NCI-H82 (cell line): ENCODE data around the gene SHH.

Source experiments
- DNase-seq: peaks from one replicate; lab custom pipeline; 2025; lab: John Stamatoyannopoulos, UW

The SHH gene

DNA sequence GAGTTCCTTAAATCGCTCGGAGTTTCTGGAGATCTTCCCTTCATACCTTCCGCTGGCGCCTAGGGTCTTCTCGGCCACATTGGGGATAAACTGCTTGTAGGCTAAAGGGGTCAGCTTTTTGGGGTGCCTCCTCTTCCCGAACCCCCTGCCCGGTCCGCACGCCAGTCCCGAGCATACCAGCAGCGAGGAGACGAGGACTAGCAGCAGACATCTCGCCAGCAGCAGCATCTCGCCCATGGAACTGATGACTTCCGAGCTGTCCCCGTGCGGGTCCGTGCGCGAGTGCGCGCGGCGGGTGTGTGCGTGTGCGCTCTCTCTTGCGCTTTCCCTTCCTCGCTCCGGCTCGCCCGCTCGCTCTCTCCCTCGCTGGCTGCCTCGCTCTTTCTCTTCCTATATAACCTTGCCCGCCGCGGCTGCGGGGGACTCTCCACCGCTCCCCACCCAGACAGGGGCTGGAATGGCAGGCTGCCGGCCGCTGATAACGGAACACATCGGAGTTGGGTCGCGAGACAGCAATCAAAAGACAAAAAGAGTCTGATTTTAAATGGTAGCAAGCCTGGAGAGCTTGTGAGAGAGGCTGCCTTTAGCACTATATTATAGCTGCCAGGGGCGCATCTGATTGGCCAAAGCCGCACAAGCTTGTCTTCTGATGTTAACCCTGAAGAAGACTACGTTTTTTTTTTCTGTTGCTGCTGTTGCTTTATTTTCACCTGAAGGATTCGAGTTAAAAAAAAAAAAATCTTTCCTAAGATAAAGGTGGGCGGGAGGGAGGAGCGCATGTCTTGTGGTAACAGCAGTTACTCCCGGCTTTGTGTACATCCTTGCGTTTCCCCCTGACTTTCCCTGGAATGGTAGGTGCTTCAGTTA, at the start of gene SHH:
Gene SHH, minus strand, starts transcription at position 569 of the 867 bp plus-strand sequence. Its CDS starts 341 bp downstream, at position 228.
- no peak for DNase-seq

DNA sequence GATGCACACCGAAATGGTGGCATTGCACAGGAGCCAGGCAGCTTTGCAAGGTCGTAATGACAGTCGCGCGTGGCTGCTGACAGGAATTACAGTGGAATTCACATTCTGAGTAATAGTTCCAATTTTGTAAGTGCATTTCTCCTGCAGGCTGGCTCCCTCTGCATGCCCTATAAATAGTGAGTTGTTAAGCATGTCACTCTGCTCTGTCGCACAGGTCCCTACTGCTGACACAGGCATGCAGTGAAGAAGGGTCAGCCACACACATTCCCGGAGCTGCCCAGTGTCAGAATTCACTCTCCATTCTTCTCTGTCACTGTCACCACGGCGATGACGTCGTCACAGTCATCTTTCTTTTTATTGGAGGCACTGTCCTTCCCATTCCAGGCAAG, 49.2 kb upstream of the SHH start:
- no peak for DNase-seq

DNA sequence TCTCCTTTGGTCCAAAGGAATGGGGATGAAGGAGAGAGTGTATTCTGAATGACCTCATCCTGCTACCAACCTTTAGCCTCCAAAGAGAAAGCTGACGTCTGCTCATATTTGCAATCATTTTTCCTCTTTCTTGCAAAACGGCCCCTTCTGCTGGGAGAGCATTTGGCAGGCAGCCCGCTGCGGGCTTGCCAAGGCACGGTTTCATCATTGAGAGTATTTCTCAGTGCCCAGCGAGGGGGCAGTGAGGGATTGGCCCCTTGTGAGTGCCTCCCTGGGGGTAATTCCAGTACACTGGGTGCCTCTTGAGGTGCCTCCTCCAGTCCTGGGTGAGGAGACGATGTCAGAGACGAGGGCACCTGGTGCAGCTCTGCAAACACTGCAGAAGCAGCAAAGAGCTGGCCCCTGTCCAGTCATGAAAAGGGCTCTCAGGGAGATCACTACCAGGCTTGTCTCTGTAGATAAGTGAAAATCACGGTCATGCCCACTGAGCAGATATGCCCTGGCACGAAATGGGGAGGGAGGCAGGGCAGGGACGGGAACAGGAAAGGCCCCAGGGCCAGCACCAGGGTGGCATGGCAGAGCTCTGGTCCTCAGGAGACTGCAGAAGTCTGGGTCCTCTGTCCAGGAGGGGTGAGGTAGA, 48.7 kb upstream of the SHH start:
- DNase-seq = no peak

DNA sequence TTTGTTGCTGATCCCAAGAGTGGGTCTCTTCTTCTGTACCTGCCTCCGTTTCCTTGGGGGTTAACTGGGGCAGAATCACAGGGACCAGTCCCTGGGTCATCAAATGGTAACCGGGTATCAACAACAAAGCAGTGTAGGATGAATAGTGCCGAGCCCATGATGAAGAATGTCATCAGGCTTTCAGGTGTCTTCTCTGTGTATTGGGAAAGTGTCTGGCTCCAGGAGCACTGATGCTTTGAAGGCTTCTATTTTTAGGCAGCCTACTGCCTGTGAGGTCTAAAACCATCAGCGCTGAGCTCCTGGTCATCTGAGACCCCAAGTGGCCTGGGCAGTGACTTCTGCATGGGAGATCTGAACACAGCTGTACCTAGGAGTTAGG, 48.2 kb upstream of the SHH start:
- DNase-seq = no peak

DNA sequence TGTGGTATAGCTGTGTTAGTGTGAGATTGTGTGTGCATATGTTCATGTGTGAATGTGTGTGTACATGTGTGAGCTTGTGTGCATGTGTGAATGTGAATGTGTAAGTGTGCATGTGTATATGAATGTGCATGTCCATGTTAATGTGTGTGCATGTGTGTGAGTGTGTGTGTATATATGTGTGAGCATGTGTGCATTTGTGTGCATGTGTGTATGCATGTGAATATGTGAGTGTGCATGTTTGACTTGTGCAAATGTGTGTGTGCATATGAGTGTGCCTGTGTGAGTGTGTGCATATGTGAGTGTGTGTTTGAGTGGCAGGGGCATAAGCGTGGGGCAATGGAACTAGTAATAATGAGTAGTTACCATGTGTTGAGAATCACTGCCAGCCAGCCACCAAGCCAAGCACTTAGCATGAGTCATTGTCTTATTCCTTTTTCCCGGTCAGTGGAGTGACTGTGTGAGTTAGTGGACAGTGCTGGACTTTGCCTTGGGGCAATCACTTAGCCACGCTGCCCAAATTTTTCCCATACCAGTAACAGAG, 46.3 kb upstream of the SHH start:
- DNase-seq = no peak

DNA sequence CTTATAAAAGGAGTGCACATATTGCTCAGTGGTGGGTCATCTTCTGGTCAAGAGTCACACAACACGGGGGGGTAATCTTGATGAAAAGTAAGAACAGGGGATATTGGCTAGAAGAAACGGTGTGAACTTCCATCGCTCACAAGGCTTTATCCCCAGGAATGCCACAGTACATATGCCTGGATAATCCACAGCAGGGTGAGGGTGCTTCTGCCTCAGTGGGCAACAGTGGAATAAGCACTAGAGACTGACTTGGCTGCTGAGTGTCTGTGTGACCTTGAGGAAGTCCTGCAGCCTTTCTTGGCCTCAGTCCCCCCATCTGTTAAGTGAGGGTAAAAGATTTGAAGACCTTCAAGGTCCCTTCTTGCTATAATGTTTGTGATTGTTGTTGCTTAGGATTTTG, 44.9 kb upstream of the SHH start:
- DNase-seq = no peak

DNA sequence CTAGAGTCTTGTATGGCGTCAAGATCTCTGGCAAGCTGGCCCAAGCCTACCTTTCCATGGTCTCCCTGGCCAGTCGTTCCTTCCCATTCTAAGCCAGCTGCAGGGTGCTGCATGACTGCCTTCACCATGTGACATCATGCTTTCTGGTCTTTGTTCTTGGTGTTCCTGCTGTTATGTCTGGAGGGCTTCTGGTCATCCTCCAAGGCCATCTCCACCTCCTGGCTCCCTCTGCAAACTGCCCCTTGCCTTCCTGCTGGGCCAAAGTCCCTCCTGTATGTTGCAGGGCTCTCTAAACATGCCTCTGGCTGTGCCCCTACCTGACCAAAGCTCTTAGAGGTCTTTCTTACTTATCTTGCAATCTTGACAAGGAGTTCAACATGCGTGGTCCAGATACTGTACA, 44.4 kb upstream of the SHH start:
- DNase-seq = no peak

DNA sequence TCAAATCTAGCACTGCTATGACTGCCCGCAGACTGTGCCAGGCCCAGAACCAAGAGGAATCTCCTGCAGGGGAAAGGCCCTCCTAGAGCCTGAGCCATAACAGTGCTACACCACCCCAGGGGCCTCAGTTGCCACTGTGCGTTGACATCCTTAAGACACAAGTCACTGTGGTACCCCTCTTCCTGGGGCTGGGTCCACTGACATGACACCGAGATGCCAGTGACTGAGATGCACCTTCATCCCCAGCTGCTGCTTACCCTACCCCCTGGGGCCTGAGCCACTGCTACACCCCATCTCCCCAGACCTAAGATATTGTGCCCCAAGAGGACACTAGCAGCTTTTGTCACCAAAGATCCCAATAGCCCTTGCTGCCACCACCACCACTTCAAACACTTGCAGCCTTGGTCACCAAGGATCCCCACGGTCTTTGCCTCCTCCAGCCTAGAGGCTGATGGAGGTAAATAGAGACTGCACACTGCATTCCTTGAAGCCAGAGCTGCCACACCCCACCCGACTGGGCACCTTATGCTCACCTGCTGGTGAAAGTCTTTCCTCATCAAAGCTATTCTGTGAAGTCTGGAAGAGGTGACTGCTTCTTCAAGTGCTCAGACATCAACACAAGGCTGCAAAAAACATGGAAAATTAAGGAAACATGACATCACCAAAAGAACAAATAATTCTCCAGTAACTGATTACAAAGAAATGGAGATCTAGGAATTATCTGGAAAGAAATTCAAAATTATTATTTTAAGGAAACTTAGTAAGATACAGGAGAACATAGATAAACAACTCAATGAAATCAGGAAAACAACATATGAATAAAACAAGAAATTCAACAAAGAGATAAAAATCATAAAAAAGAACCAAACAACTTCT, 40.4 kb upstream of the SHH start:
- no peak for DNase-seq

DNA sequence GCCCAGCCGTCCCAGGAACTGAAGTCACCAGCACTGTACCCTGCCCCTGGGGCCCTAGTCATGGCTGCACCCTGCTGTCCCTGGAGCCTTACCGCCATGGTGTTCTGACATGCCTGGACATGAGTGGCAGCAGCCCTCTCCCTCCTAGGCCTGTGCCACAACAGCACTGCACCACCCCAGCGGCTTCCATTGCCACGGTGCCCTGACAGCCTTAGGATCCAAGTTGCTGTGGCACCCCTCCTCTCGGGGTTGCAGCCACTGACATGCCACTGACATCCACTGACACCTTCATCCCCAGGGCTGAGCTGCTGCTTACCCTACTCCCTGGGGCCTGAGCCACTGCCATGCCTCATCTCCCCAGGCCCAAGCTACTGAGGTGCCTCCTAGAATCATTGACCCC, 39.6 kb upstream of the SHH start:
- no peak for DNase-seq

DNA sequence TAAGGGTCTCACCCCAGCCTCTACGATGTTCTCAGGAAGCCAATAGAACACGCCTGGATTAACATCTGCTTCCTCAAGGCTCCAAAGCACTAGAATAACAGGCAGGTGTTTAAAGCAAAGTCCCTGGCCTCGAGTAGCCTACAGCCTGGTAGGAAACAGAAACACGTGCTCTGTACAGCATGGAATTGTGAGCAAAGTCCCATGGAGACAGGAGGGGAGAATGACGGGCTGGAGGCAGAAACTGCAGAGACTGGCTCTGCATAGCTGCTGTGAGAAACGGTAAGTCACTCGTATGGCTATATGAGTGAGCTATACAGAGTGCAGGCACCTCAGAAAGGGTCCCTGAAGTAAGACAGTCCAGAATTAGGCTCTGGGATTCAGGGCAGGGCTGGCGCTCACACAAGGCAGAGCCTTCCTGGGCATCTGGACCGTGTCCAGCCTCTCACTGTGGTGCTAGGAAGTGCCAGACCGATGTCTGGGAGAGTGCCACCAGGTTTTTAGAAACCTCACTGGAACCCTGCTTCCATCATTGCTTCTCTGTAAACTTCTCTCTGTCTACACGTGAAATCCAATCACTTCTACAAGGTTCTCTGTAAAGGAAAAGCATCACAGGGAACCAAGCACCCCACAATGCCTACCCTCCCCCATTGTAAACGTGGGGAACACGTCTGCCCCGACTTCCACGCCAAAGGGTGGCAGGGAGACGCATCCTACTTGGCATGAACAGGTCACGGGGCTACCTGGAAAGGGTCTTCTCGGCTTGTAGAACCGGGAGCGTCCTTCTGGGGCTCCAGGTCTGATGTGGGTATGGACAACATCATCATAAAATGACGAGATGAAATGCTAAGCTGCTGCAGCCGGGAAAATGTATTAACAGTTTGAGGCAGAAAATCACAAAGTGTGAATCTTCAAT, 38.8 kb upstream of the SHH start:
- DNase-seq = no peak

DNA sequence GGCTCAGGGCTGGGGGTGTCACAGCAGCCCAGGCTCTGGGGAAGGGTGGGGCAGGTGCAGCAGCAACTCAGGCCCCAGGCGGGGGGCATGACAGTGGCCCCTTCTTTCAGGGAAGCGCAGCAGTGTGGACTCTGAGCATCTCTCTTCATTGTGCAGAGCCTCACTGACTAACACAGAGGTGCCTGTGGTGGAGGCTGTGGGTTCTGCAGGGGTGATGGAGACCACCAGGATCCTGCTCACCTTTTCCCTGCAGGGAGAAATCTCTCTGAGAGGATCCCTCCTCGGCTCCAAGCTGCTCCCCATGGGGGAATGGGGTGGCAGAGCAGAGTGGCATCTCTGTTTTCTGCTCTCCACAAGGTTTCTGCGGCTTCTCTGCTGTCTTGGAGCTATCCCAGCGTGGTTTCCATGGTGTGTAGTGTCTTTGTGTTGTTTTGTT, 37.8 kb upstream of the SHH start:
- DNase-seq = no peak

DNA sequence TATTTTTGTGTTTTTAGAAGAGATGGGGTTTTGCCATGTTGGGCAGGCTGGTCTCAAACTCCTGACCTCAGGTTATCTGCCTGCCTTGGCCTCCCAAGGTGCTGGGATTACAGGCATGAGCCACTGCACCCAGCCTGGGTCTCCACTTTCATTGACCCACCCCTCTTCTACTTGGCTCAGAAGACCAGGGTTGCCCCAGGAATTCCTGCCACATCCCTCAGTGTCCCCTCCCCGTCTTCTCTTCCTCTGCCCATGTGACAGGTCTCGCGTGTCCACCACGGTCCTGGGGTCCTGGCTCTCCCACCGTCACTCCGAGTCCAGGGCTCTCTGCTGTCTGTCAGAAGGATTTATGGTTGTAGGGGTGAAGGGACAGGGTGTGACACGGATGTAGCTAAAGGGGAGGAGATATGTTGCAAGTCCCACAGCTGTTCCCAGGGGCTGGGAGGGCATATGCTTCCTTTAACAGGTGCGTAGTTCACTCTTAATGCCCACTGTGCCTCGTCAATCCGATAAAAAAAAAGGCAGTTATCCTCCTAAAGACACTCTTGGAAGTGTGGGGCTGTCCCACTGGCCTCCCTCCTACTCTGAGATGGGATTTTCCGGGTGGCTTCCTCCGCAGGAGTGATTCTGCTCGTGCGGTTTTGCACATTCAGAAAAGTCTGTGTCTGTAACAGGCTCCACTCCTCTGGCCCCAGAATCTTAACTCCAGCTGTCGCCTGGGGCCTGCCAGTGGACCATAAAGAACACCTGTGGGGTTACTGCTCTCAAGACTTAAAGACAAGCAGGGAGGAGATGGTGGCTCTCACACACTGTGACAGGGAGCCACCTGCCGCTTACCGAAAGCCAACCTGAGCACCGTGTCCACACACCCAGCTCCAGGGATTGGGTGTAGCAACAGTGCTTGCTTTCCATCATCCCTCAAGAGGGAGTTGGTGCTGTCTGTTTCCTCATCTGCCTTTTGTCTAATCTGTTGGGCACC, 36.7 kb upstream of the SHH start:
- no peak for DNase-seq

DNA sequence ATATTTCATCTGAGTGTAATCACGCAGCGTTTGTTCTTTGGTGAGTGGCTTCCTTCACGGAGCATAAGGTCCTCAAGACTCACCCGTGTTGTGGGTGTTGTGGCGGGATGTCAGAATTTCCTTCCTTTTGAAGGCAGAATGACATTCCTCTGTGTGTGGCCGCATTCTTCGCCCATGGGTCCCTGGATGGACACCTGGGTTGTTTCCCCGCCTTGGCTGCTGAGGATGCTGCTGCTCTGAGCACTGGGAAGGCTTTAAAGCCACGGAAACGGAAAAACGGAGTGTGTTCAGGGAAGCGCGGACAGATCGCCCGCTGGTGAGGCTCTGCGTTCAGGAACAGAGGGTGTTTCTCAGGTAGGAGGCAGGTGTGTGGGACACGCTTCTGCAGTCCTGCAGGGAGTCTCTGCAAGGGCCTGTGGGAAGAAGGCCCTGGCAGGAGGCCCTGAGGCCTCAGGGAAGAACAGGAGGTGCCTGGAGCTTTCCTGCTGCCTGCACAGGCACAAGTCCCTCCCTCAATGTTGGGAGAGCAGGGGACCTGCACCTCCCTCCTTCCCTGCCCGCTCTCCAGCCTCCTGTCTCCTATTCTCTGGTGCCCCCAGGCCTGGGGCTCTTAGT, 35.7 kb upstream of the SHH start:
- DNase-seq = no peak

DNA sequence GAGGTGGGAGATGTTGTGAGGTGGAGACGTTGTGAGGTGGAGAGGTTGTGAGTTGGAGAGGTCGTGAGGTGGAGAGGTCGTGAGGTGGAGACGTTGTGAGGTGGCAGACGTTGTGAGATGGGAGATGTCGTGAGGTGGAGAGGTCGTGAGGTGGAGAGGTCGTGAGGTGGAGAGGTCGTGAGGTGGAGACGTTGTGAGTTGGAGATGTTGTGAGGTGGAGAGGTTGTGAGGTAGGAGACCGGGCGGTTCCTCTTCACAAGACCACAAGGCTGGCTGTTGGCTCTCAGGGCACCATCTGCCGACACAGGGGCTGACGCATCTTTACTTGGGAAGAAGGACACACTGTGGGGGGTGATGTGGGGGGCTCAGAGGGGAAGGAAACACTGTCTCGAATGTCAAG, 34.7 kb upstream of the SHH start:
- DNase-seq = no peak

DNA sequence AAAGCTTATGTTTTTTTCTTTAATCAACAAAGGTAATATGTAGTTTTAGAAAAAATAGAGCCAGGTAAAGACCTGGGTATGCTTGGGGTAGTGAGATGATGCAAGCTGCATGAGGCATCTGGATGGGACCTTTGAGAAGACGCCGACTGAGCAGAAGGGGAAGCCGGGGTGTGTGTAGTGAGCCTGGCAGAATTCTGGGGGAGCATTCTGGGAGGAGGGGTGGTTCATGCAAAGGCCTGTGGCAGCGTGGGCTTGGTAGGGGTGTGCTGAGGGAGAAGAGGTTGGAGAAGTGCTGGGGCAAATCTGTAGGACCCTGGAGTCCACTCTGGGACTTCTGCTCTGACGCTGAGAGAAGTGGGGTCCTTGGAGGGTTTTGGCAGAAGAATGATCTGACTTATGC, 33.9 kb upstream of the SHH start:
- DNase-seq = no peak

DNA sequence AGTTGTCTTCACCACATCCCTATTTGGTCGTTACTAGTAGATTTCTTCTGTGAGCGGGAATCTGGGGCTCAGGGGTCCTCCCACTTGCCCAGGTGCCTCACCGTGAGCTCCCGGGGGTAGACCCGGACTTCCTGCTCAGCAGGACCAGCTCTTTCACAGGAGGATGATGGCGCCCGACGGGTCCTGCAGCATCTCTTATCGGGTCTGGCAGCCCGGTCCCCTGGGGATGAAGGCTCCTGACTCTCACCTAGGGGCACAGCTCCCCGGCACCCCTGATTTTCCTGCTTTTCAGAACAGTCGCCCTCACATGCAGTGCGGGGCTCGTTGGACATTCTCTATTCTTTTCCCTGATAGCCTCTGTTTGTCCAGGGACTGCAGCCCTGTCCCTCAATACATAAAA, 33.0 kb upstream of the SHH start:
- DNase-seq = no peak

DNA sequence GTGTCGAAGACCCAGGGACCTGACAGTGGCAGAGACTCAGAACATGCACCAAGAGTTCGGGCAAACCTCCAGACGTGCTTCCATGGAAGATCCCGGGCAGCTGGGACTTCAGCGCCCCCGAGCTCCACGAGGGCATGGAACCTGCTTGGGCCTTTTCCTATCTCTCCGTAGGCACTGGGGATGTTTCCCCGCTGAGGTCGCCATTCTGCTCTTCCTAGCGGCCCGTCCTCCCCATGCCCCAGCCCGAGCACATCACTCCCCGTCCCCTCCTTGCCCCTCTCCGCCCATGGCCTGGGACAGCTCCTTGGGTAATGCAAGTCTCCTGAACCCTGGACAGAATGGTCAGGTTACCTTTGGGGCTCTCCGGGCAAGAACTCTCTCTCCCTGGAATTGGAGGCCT, 32.3 kb upstream of the SHH start:
- DNase-seq = no peak

DNA sequence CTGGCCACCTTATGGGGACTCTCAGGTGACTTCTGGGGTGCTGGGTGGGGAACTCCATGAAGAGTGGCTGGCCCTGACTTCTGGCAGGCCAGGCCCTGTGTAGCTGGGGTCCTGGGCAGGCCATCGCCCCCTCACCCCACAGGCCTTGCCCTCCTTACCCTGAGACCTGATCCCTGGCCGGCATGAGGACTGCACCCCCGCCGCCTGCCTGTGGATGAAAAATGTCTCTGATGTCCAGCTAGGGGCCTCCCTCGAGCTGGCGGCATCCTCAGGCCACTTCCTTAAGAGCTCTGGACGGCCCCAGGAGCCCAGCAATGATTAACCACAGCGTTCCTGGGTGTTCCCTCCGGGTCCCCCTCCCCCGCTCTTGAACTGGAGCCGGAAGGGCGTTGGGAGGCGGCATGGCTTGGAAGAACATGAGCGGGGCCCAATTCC, 31.8 kb upstream of the SHH start:
- DNase-seq = no peak

DNA sequence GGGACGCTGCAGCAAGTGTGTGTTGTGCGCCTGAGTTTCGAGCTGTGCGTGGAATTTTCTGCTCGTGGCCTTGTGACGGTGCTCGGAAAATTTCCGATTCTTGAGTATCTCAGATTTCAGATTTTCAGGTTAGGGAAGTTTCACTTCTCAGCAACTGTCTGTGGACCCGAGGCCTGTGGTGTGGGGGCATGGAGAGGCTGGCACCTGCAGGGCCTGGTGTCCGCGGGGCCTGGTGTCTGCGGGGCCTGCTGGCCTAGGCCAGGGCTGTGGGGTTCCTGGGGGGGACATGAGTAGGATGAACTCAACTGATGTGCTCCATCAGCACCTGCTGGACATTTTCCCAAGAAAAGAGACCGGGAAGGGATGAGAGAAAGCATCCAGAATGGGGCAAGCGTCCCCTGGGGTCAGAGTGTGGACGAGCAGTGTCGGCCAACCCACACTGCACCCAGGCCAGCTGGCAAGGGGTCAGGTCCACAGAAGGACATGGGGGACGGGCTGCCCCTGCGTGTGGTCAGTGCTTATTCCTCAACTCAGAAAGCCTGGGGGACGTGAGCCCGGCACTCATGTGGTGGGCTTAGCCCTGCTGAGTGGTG, 31.3 kb upstream of the SHH start:
- no peak for DNase-seq
